Subcutaneous abdominal adipose tissue (tissue), 5 donors: ENCODE measurements around the gene THEM5.

Experiments
- H3K27ac ChIP-seq: one replicate; pipeline ENCODE4 v1.7.0; 2013; ENCODE audit warnings: low read depth, mild to moderate bottlenecking, inconsistent platforms, low read length, moderate library complexity
- H3K27me3 ChIP-seq, 5 donors: one replicate each; pipeline ENCODE4 v1.7.0; 2013; ENCODE audit warnings: low read length in 5 of 5, inconsistent platforms in 1 of 5; ENCODE audit not compliant: control insufficient read depth in 5 of 5, insufficient read depth in 4 of 5
- H3K36me3 ChIP-seq, 5 donors: one replicate each; pipeline ENCODE4 v1.7.0; 2013; ENCODE audit warnings: low read length in 5 of 5; ENCODE audit not compliant: control insufficient read depth in 5 of 5, insufficient read depth in 5 of 5
- H3K4me1 ChIP-seq, 5 donors: one replicate each; pipeline ENCODE4 v1.7.0; 2013; ENCODE audit warnings: low read length in 5 of 5, mild to moderate bottlenecking in 3 of 5, moderate library complexity in 1 of 5; ENCODE audit not compliant: control insufficient read depth in 5 of 5, insufficient read depth in 5 of 5
- H3K4me3 ChIP-seq, 5 donors: one replicate each; pipeline ENCODE4 v1.7.0; 2013; ENCODE audit warnings: low read length in 5 of 5, low read depth in 1 of 5
- H3K9ac ChIP-seq, 5 donors: one replicate each; pipeline ENCODE4 v1.7.0; 2013; ENCODE audit warnings: low read length in 5 of 5, mild to moderate bottlenecking in 4 of 5, moderate library complexity in 3 of 5
- H3K9me3 ChIP-seq, 5 donors: one replicate each; pipeline ENCODE4 v1.7.0; 2013; ENCODE audit warnings: low read length in 5 of 5; ENCODE audit not compliant: control insufficient read depth in 5 of 5
- donor health status: healthy.
- donor health status: healthy.
- donor health status: healthy.
- donor health status: healthy.
- donor health status: healthy.

The THEM5 gene

DNA sequence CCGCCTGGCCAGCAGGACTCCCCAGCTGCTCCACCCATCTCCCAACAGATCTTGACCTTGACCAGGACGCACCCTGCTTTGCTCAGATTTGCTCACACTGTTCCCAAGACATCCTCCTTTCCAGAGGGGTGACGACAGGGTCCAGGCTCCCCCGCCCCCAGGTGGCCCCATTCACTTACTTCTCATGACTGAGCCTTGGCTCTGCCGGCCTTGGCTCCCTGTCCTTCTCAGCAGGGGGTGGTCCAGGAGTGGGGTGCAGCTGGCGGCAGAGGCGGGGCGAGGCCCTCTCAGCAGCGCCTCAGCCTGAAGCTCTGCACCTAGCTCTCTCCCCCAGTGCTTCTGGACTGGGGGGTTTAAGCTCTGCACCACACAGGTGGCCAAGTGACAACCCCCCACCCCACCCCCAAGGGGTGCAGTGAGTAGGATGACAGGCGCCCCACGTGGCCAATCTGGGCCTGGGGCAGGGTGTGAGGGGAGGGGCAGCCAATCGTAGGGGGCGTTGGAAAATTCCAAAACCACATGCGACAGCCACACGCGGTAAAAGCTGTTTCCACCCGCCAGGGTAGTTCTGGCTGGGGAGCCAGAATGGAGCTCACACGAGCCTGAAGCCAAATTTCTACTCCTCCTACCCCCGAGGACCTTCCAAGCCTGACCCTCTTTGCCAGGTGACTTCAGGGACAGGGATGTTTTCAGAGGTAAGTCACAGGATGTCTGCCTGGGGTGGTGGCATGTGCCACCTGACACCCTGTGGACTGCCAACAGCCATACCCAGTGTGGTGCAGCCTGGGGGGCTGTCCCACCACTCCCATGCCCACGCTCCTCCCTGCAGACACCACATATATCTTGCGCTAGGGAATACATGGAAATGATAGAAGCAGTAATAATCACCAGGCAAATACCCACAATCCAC lies 27.5 kb downstream of the THEM5 start:
- H3K4me1 ChIP-seq = peaks cover 0 to 54% (median 23%) of the 10 kb centered on the region in 5 donors
- no peak overlapping the region for H3K4me3 ChIP-seq
- no peaks in the 10 kb centered on the region for H3K36me3 ChIP-seq
- peak overlapping the region in 1 of 5 donors; percentile 22 for H3K9ac ChIP-seq
- H3K27ac ChIP-seq = peak overlapping the region; percentile 41
- H3K27me3 ChIP-seq = peaks cover 0 to 3% (median 0%) of the 10 kb centered on the region in 5 donors
- no peaks in the 10 kb centered on the region for H3K9me3 ChIP-seq

DNA sequence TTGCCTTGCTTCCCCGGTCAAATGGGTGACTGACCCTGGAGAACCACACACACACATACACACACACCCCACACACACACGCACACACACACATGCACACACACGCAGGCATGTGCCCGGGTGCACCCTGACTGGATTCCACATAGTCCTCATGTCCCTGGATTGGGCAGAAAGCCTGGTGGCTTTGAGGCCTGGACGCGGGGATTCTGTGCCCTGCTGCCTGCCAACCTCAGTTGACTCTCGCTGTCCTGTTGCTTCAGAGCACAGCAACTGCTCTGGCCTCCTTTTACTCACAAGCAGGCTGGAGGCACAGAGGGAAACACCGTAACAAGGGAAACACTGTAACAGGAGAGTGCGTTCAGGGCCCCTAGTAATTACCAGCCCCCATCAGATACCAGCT lies 28.3 kb downstream of the THEM5 start:
- Histone ChIP-seq H3K4me1 (peaks cover 0 to 54% (median 31%) of the 10 kb centered on the region in 5 donors), H3K9me3 (no peaks in the 10 kb centered on the region), H3K9ac (peak overlapping the region in 1 of 5 donors; percentile 22), H3K27ac (peak overlapping the region; percentile 41), H3K36me3 (no peaks in the 10 kb centered on the region), H3K27me3 (peaks cover 0 to 3% (median 0%) of the 10 kb centered on the region in 5 donors), H3K4me3 (no peak overlapping the region)

DNA sequence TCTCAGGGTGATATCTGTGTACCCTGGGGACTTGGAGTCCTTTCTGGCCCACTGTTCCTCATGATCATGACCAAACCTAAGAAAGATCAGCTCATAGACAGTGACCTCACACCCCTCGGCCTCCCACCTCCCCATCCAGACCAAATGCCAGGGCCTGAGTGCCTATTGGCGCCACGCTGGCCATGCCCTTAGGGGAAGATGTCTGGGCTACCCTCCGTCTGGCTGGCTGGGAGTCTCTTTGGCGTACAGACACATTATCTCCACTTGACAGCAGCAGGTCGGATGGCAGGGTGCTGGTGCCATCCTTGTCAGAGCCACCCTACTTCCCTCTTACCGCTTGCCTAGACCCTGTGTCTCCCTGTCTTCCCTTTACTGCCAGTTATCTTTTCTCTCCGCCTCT lies 30.3 kb downstream of the THEM5 start:
- H3K4me3 ChIP-seq = no peak overlapping the region
- no peaks in the 10 kb centered on the region for H3K9me3 ChIP-seq
- peaks cover 0 to 3% (median 0%) of the 10 kb centered on the region in 5 donors for H3K27me3 ChIP-seq
- peaks cover 0 to 42% (median 19%) of the 10 kb centered on the region in 5 donors for H3K4me1 ChIP-seq
- H3K9ac ChIP-seq = no peak overlapping the region
- H3K27ac ChIP-seq = no peak overlapping the region
- no peaks in the 10 kb centered on the region for H3K36me3 ChIP-seq

DNA sequence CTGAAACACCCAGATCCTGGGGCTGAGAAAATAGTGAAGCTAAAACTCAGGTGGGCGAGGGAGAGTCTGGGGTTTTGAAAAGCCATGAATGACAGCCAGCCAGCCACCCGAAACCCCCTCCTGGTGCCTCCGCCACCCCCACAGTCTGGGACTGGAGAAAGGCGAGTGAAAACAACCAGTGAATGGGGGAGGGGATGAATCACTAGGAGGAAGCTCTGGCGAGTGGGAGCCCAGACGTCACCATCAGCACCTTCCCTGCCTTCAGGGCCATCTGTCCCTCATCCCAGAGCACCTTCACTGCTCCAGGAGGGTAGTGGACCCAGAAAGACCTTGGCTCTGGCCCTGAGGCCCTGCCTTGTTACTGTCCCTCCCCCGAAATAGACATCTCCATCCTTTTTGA lies 31.1 kb downstream of the THEM5 start:
- peaks cover 0 to 38% (median 18%) of the 10 kb centered on the region in 5 donors for H3K4me1 ChIP-seq

DNA sequence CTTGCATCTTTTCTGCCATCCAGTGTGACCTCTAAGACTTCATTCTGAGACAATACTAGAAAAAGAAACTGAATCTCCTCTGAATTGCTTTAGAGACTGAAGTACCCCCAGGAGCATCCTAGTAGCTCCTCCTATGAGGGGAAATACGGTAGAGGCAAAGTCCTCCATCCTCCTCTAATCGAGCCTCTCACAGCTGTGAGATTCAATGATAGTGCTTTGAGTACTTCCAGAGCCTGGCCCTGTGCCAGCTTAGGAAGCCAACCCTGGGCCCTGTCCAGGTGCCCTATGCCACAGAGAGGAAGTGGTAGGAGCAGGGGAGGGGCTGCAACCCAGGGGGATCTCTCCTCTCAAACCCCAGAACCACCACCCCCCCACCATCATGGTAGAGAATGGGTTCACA lies 32.6 kb downstream of the THEM5 start:
- Histone ChIP-seq H3K4me3 (no peak overlapping the region), H3K27me3 (peaks cover 0 to 3% (median 0%) of the 10 kb centered on the region in 5 donors), H3K9me3 (no peaks in the 10 kb centered on the region), H3K36me3 (no peaks in the 10 kb centered on the region), H3K27ac (no peak overlapping the region), H3K4me1 (peaks cover 0 to 33% (median 18%) of the 10 kb centered on the region in 5 donors), H3K9ac (no peak overlapping the region)

More for the DNA sequence above, 31.1 kb downstream of the THEM5 start:
- H3K36me3 ChIP-seq = no peaks in the 10 kb centered on the region
- H3K27ac ChIP-seq = no peak overlapping the region
- no peak overlapping the region for H3K4me3 ChIP-seq
- peaks cover 0 to 3% (median 0%) of the 10 kb centered on the region in 5 donors for H3K27me3 ChIP-seq
- no peaks in the 10 kb centered on the region for H3K9me3 ChIP-seq
- H3K9ac ChIP-seq = no peak overlapping the region

DNA sequence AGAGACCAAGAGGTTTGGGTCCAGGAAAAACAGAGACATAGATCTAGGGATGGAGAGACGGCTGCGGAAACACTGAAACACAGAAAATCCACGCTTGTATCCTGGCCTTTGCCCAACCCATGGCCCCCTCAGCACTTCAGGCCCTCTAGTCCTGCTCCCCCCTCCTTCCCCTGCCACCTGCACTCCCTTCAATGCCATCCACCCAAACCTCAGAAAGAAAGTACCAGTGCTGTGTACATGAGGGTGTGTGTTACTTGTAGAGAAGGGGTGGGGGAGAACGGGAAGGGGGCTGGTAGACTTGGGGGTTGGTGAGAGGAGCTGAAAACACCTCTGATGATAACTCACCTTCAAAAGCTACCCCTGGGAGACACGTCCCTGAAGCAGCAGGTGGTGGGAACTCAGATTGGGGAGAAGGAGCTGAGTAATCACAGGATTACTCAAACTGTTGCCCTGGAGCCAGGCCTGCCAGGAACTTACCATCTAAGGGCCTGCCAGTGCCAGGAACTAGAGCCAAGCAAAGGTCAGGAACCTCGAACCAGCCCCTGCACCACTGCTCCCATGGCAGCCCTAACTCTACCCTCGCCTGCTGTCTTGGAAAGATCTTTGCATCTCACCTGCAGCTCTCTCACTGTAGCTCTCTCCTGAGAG lies 33.4 kb downstream of the THEM5 start:
- Histone ChIP-seq H3K27me3 (peaks cover 0 to 5% (median under 1%) of the 10 kb centered on the region in 5 donors), H3K36me3 (no peaks in the 10 kb centered on the region), H3K27ac (no peak overlapping the region), H3K9ac (no peak overlapping the region), H3K4me1 (peaks cover 0 to 25% (median 13%) of the 10 kb centered on the region in 5 donors), H3K4me3 (no peak overlapping the region), H3K9me3 (no peaks in the 10 kb centered on the region)

DNA sequence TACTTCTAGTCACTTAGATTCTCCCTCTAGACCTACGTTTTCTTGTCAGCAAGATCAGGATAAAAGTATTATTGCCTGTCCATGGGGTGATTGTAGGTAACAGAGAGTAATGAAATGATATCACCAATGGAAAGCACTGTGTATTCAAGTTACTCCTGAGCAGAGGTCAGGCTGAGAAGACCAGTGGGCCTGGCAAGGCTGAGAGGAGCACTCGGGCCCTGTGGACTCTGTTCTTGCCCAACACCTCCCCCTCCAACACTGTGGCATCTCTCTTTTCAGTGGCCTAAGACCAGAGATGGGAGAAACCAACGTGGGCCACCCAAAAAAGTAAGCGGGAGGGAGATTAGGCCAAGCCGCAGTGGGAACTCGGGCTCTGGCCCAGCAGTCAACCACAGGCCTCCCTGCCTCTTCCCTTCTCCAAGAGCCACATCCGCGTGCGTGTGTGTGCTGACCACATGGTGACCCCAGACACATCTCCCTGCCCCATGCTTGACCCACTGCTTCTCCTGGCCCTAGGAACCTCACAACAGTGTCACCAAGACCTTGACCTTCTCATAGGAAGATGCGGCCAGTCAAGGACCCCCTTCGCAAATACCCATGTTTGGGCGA lies 34.2 kb downstream of the THEM5 start:
- H3K27ac ChIP-seq = no peak overlapping the region
- H3K36me3 ChIP-seq = no peaks in the 10 kb centered on the region
- peaks cover 0 to 22% (median 13%) of the 10 kb centered on the region in 5 donors for H3K4me1 ChIP-seq
- H3K27me3 ChIP-seq = peaks cover 0 to 5% (median 2%) of the 10 kb centered on the region in 5 donors
- no peak overlapping the region for H3K4me3 ChIP-seq
- H3K9ac ChIP-seq = no peak overlapping the region
- no peaks in the 10 kb centered on the region for H3K9me3 ChIP-seq

DNA sequence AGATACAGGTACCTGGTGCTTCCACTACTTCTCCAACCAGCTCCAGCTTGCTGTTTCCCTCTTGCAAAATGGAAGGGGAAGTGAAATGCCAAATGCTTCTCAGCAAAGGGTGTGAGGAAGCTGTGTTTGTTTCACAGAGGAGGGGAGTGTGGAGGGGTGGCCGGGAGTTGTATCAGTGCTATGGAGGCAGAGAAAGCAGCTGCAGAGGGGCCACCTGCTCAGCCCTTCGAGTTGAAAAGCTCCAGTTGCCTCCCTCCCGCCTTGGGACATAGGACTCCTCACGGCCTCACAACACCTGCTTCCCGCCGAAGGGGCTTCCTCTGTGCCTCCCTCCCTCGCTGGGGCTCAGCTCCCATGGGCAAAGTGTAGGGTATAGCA lies 36.2 kb downstream of the THEM5 start:
- no peaks in the 10 kb centered on the region for H3K9me3 ChIP-seq
- no peak overlapping the region for H3K9ac ChIP-seq
- peaks cover 0 to 22% (median 13%) of the 10 kb centered on the region in 5 donors for H3K4me1 ChIP-seq
- no peak overlapping the region for H3K4me3 ChIP-seq
- no peaks in the 10 kb centered on the region for H3K36me3 ChIP-seq
- peaks cover 0 to 5% (median 2%) of the 10 kb centered on the region in 5 donors for H3K27me3 ChIP-seq
- no peak overlapping the region for H3K27ac ChIP-seq

DNA sequence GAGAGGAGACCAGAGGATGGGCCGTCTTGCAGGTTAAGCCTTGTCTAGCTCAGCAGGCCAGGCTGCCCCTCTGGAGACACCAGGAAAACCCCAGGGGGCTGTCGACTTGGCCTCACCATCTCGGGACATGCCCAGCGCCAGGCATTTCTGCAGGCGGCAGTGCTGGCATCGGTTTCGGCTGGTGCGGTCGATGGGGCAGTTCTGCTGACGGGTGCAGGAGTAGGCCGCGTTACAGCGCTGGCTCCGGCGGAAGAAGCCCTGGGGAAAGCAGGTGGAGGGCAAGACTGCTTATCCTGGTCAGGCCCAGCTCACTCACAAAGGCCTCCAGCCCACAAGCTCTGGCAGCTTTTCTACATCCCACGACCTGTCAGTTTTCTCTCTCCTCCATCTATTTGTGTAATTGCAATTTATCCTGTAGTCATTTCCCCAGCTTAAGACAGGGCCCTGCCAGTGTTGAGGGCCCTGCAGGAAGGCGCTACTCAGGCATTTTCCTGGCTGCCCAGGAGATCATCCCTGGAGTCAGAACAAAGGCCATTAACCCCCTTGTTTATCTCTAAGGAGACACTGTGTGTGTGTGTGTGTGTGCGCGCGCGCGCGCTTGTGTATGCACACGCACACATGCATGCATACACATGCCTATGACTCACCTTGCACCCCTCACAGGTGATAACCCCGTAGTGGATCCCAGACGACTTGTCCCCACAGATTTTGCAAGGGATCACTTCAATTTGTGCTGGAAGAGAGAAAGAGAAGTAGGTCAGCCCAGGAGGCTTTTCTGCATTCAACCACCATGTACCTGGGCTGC lies 36.8 kb downstream of the THEM5 start:
- Histone ChIP-seq H3K36me3 (no peaks in the 10 kb centered on the region), H3K4me1 (peaks cover 0 to 22% (median 13%) of the 10 kb centered on the region in 5 donors), H3K9ac (no peak overlapping the region), H3K27me3 (peaks cover 0 to 5% (median 2%) of the 10 kb centered on the region in 5 donors), H3K27ac (no peak overlapping the region), H3K9me3 (no peaks in the 10 kb centered on the region), H3K4me3 (no peak overlapping the region)
